ENCODE results near the gene ZDHHC11.

The ZDHHC11 gene

DNA sequence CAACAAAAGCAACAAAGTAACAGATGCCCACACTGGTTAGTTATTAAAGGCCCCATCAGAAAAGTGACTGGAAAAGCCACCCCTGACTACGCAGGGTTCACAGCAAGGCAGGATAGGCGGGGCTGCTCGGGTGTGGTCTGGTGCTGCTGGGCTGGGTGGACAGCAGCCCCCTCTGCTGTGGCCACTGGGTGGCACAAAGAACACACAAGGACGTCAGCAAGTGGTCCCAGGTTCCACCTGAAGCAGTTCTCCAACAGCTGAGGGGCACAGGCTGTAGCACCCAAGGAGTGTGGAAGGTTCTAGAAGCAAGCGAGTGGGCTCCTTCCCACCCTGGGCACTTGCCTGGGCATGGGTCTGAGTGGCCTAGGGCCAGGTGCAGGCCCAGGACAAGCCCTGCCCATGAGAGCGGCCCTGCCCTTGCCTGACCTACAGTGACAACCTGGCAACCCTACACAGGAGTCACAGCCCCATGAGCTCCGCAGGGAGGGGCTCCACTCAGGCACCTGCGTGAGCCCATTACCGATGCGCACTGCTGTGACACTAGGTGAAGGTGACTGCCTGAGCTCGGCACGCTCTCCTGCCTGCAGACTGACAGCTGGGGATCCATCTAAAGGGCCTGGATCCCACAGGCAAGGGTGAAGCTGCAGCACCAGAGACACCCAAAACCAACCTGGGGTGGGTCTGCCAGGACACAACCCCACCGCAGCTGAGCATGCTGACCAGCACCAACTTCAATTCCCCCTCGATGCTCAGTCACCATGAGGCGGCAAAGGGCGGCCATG is 33.8 kb upstream of the ZDHHC11 start:
- Histone ChIP-seq H3K36me3 (ENCODE audit: control insufficient read depth, low read length) (peaks cover 90% of the 10 kb centered on the region), H3F3A (ENCODE audit: control insufficient read depth, insufficient read depth) (peaks cover 5% of the 10 kb centered on the region; the same call in 1 of the 2 replicates), H3K27ac (ENCODE audit: low read depth, low read length) (no peak overlapping the region), H3K4me2 (ENCODE audit: low read length) (no peak overlapping the region), H3K4me1 (ENCODE audit: control insufficient read depth, low read length) (no peaks in the 10 kb centered on the region), H4K20me1 (ENCODE audit: control insufficient read depth, insufficient read depth, low read depth, low read length) (peaks cover 13% of the 10 kb centered on the region; the same call in 1 of the 2 replicates), H3K4me3 (ENCODE audit: low read length) (no peak overlapping the region), H3K9me2 (replicated peaks; ENCODE audit: control insufficient read depth, low read length) (no peaks in the 10 kb centered on the region), H3K9me3 (ENCODE audit: control insufficient read depth, insufficient read depth, low read length) (no peaks in the 10 kb centered on the region), H3K79me2 (ENCODE audit: control insufficient read depth, low read length) (peaks cover 87% of the 10 kb centered on the region), H3K27me3 (ENCODE audit: control insufficient read depth, low read length) (no peaks in the 10 kb centered on the region)
- TF ChIP-seq EZH2phosphoT487 (IDR thresholded peaks at IDR 0.05; ENCODE audit: borderline replicate concordance, low read length), result no peak
- TF ChIP-seq, protein P1, sequence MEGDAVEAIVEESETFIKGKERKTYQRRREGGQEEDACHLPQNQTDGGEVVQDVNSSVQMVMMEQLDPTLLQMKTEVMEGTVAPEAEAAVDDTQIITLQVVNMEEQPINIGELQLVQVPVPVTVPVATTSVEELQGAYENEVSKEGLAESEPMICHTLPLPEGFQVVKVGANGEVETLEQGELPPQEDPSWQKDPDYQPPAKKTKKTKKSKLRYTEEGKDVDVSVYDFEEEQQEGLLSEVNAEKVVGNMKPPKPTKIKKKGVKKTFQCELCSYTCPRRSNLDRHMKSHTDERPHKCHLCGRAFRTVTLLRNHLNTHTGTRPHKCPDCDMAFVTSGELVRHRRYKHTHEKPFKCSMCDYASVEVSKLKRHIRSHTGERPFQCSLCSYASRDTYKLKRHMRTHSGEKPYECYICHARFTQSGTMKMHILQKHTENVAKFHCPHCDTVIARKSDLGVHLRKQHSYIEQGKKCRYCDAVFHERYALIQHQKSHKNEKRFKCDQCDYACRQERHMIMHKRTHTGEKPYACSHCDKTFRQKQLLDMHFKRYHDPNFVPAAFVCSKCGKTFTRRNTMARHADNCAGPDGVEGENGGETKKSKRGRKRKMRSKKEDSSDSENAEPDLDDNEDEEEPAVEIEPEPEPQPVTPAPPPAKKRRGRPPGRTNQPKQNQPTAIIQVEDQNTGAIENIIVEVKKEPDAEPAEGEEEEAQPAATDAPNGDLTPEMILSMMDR (IDR thresholded peaks at IDR 0.05; ENCODE audit: low read depth, low read length, poor library complexity, severe bottlenecking), result no peak

DNA sequence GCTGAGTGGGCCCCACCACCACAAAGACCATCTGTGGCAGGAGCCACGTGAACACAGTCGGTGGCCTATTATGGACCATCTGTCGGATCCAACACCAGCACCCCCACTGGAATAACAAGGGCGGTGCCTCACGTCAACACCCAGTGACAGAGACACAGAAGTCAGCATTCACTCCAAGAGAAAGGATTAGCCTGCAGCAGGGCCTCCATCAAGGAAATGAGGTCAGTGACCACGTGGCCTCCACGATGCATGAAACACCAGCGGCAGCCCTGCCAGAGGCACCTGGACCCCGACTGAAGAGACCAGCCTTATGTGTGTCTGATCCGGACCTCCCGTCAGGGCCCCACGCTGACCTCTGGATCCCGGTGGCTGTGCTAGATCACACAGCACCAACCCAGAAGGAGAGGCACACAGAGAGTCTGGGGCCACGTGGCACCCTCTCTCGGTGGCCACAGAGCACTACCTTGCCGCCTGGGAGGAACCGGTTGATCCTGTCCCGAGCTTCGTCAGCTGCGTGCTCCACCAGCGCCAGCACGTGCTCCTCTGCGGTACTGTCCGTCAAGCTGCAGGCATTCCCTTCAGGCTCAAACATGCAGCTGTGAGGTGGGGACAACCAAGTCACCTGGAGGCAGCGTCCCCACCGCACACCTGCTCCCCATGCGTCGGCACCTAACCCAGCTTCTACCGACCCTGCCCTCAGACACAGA is 32.8 kb upstream of the ZDHHC11 start:
- H3K4me1 ChIP-seq (ENCODE audit: control insufficient read depth, low read length), result no peaks in the 10 kb centered on the region
- H4K20me1 ChIP-seq (ENCODE audit: control insufficient read depth, insufficient read depth, low read depth, low read length), result peaks cover 13% of the 10 kb centered on the region; the same call in 1 of the 2 replicates
- H3K9me2 ChIP-seq (replicated peaks; ENCODE audit: control insufficient read depth, low read length), result no peaks in the 10 kb centered on the region
- H3K27ac ChIP-seq (ENCODE audit: low read depth, low read length), result no peak overlapping the region
- peaks cover 78% of the 10 kb centered on the region for H3K79me2 ChIP-seq (ENCODE audit: control insufficient read depth, low read length)
- no peak for TF ChIP-seq EZH2phosphoT487 (IDR thresholded peaks at IDR 0.05; ENCODE audit: borderline replicate concordance, low read length)
- TF ChIP-seq, protein P1 (IDR thresholded peaks at IDR 0.05; ENCODE audit: low read depth, low read length, poor library complexity, severe bottlenecking), result no peak
- peaks cover 5% of the 10 kb centered on the region; the same call in 1 of the 2 replicates for H3F3A ChIP-seq (ENCODE audit: control insufficient read depth, insufficient read depth)
- peaks cover 80% of the 10 kb centered on the region for H3K36me3 ChIP-seq (ENCODE audit: control insufficient read depth, low read length)
- no peak overlapping the region for H3K4me3 ChIP-seq (ENCODE audit: low read length)
- no peaks in the 10 kb centered on the region for H3K27me3 ChIP-seq (ENCODE audit: control insufficient read depth, low read length)
- H3K9me3 ChIP-seq (ENCODE audit: control insufficient read depth, insufficient read depth, low read length), result no peaks in the 10 kb centered on the region
- H3K4me2 ChIP-seq (ENCODE audit: low read length), result no peak overlapping the region

DNA sequence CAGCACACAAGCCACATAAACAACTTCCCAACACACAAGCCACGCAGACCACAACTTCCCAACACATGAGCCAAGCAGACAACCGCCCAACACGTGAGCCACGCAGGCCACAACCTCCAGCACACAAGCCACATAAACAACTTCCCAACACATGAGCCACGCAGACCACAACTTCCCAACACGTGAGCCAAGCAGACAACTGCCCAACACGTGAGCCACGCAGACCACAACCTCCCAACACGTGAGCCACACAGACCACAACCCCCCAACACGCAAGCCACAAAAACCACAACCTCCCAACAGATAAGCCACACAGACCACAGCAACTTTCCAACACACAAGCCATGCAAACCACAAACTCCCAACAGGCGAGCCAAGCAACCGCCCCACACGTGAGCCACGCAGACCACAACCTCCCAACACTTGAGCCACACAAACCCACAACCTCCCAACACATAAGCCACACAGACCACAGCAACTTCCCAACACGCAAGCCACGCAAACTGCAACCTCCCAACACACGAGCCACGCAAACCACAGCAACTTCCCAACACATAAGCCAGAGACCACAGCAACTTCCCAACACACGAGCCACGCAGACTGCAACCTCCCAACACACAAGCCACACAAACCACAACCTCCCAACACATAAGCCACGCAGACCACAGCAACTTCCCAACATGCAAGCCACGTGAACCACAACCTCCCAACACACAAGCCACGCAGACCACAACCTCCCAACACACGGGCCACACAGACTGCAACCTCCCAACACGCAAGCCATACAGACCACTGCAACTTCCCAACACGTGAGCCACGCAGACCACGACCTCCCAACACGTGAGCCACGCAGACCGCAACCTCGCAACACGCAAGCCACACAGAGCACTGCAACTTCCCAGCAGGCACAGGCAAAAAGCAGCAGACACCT is 31.7 kb upstream of the ZDHHC11 start:
- no peak overlapping the region for H3K27ac ChIP-seq (ENCODE audit: low read depth, low read length)
- no peak for TF ChIP-seq EZH2phosphoT487 (IDR thresholded peaks at IDR 0.05; ENCODE audit: borderline replicate concordance, low read length)
- TF ChIP-seq, protein P1 (IDR thresholded peaks at IDR 0.05; ENCODE audit: low read depth, low read length, poor library complexity, severe bottlenecking), result no peak
- H3K9me2 ChIP-seq (replicated peaks; ENCODE audit: control insufficient read depth, low read length), result no peaks in the 10 kb centered on the region
- H3K4me3 ChIP-seq (ENCODE audit: low read length), result no peak overlapping the region
- peaks cover 67% of the 10 kb centered on the region for H3K79me2 ChIP-seq (ENCODE audit: control insufficient read depth, low read length)
- peaks cover 13% of the 10 kb centered on the region; the same call in 1 of the 2 replicates for H4K20me1 ChIP-seq (ENCODE audit: control insufficient read depth, insufficient read depth, low read depth, low read length)
- H3K4me1 ChIP-seq (ENCODE audit: control insufficient read depth, low read length), result no peaks in the 10 kb centered on the region
- peaks cover 78% of the 10 kb centered on the region for H3K36me3 ChIP-seq (ENCODE audit: control insufficient read depth, low read length)
- H3F3A ChIP-seq (ENCODE audit: control insufficient read depth, insufficient read depth), result peaks cover 5% of the 10 kb centered on the region; the same call in 1 of the 2 replicates
- H3K9me3 ChIP-seq (ENCODE audit: control insufficient read depth, insufficient read depth, low read length), result no peaks in the 10 kb centered on the region
- H3K27me3 ChIP-seq (ENCODE audit: control insufficient read depth, low read length), result no peaks in the 10 kb centered on the region
- H3K4me2 ChIP-seq (ENCODE audit: low read length), result no peak overlapping the region

Measured in DOHH2 (cell line).